ENCODE data around the gene RNF223. TPM values are rescaled to one million over a fixed set of nuclear protein-coding genes. Genes with fewer than 3 reads are reported as not detected.
A peak's percentile ranks its signal among the peaks of the same experiment; 100 is the strongest.

Gene RNF223
- total and polyA plus RNA-seq, 10 donors = not detected

DNA sequence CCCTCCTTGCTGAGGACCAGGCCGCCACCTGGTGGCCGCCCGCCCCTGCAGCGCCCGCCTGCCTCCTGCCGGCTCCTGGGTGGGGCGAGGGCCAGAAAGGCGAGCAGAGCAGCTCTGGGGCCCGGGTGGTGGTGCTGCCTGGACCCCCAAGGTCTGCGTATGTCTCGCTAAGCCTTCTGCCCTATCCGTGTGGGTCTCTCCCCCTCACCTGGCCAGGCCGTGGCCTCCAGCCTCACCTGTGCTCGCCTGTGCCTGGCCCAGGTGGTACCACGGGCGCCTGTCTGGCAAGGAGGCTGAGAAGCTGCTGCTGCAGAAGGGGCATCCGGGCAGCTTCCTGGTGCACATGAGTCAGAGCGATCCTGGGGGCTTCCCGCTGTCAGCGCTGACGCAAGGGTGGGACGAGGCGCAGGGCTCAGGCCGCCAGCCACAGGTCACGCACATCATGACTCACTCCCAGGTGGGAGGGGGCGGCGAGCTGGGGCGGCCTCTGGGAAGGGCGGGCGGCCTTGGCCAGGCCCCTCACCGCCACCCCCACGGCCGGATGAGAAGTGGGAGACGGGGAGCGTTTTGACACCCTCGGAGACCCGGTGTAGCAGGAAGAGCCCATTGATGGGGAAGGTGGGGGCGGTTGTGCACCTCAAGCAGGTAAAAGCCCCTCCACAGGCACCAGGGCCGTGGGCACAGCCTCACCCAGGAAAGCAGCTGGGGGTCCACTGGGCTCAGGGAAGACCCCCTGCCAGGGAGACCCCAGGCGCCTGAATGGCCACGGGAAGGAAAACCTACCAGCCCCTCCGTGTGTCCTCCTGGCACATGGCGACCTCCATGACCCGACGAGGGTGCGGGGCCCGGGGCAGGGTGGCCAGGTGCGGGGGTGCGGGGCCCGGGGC is 9.9 kb downstream of the RNF223 start:
- peaks cover 0 to 89% (median 67%) of the 10 kb centered on the region in 7 donors for H3K27me3 ChIP-seq (replicated peaks in 1 of 7)
- H3K27ac ChIP-seq = no peak overlapping the region
- H3K9me3 ChIP-seq = no peaks in the 10 kb centered on the region
- H3K36me3 ChIP-seq = no peaks in the 10 kb centered on the region
- TF ChIP-seq, protein P1, sequence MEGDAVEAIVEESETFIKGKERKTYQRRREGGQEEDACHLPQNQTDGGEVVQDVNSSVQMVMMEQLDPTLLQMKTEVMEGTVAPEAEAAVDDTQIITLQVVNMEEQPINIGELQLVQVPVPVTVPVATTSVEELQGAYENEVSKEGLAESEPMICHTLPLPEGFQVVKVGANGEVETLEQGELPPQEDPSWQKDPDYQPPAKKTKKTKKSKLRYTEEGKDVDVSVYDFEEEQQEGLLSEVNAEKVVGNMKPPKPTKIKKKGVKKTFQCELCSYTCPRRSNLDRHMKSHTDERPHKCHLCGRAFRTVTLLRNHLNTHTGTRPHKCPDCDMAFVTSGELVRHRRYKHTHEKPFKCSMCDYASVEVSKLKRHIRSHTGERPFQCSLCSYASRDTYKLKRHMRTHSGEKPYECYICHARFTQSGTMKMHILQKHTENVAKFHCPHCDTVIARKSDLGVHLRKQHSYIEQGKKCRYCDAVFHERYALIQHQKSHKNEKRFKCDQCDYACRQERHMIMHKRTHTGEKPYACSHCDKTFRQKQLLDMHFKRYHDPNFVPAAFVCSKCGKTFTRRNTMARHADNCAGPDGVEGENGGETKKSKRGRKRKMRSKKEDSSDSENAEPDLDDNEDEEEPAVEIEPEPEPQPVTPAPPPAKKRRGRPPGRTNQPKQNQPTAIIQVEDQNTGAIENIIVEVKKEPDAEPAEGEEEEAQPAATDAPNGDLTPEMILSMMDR (IDR thresholded peaks at IDR 0.05 in 8 of 11, conservative IDR thresholded peaks at IDR 0.05 in 3 of 11) = peak; percentile 81 to 98 (median 95)
- TF ChIP-seq POLR2AphosphoS5 (IDR thresholded peaks at IDR 0.05) = peak in 2 of 3 donors; percentile 20 to 39
- TF ChIP-seq POLR2A (IDR thresholded peaks at IDR 0.05) = no peak
- H3K4me1 ChIP-seq = peaks cover 15 to 55% (median 38%) of the 10 kb centered on the region in 6 donors
- peak overlapping the region in 2 of 8 donors; percentile 10 to 44 for H3K4me3 ChIP-seq
- intact Hi-C loops (cut with DNase I; ENCODE audit: low total_unique reads) = loop anchor here (5.0 kb wide), 1 partner anchor 77 kb away; no protein-coding TSS in a partner anchor
- 4 to 12% (median 9%) methylated on average over 29 to 50 of the region's 50 CpGs for WGBS, 5 donors
- DNase-seq = peak; percentile 91

DNA sequence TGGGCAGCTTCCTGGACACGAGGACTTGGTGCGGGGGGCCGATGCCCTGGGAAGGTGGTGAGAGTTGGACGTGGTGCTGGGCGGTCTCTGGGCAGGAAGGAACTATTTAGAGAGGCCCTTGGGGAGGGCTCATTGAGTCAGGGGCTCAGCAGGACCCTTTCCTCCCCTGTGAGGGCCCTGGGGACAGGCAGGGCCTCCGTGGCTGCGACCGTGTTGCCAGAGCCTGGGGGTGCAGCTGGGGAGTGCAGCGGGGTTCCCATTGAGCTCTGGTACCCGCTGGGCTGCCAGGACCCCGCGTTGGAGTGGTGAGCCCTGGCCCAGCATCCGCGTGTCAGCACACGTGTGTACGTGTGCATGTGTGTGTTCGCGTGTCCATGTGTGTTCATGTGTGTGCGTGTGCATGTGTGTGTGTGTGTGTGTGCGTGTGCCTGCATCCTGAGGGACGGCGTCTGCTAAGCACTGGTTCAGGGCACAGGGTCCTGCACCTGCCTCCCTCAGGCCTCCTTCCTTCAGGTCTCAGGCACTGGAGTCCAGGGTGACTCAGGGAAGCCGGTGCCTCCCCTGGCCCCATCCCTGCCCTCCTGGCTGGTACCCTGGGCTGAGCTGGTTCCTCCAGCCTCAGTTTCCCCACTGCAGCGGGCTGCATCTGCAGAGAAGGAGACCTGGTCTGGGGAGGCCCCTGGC is 10.7 kb downstream of the RNF223 start:
- no peaks in the 10 kb centered on the region for H3K9me3 ChIP-seq
- no peak overlapping the region for H3K27ac ChIP-seq
- no peak for DNase-seq
- TF ChIP-seq POLR2A (IDR thresholded peaks at IDR 0.05) (no peak), POLR2AphosphoS5 (IDR thresholded peaks at IDR 0.05) (no peak)
- TF ChIP-seq, protein P1 (IDR thresholded peaks at IDR 0.05 in 8 of 11, conservative IDR thresholded peaks at IDR 0.05 in 3 of 11) = no peak
- peaks cover 21 to 55% (median 40%) of the 10 kb centered on the region in 6 donors for H3K4me1 ChIP-seq
- H3K4me3 ChIP-seq = peak overlapping the region in 2 of 8 donors; percentile 10 to 44
- H3K27me3 ChIP-seq (replicated peaks in 1 of 7) = peaks cover 0 to 89% (median 69%) of the 10 kb centered on the region in 7 donors
- intact Hi-C loops (cut with DNase I; ENCODE audit: low total_unique reads) = loop anchor here (5.0 kb wide), 1 partner anchor 76 kb away; no protein-coding TSS in a partner anchor
- WGBS, 5 donors = 53 to 71% (median 55%) methylated on average over 17 to 24 of the region's 24 CpGs
- no peaks in the 10 kb centered on the region for H3K36me3 ChIP-seq

DNA sequence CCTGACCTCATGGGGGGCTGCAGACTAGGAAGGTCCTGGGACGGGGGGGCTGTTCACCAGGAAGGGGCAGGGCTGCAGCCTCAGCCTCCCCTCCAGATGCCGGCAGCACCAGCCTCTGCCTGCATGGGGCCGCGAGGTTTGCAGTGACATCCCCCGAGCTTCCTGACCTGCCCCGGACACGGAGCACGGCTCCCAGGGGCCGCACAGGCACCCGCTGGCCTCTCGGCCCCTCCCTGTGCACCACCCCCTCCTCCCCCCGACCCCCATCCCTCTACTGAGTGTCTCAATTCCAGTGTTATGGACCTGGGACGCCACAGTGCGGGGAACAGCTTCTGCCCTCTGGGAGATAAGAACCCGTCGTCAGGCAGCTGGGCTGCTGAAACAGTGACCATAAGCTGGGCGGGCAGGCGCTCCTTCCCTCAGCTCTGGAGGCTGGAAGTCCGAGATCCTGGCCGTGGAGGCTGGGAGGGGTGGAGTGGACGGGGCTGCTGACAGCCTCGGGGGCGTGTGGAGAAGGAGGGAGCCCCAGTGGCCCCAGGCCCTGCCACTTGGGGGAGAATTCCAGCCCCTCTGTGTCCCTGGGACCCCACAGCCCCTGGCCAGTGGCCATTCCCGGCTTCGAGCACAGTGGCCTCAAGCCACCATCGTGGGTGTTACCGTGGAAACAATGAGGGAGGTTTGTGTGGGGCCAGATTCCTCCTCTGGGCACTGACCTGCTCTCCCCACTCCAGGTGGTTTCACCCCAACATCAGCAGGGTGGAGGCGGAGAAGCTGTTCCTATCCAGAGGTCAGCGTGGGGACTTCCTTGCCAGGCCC is 11.6 kb downstream of the RNF223 start:
- WGBS, 5 donors = 29 to 36% (median 31%) methylated on average over 21 to 29 of the region's 29 CpGs
- no peak for DNase-seq
- Histone ChIP-seq H3K9me3 (no peaks in the 10 kb centered on the region), H3K36me3 (no peaks in the 10 kb centered on the region), H3K4me3 (no peak overlapping the region), H3K27me3 (replicated peaks in 1 of 7) (peaks cover 0 to 89% (median 69%) of the 10 kb centered on the region in 7 donors), H3K27ac (no peak overlapping the region), H3K4me1 (peaks cover 17 to 53% (median 35%) of the 10 kb centered on the region in 6 donors)
- intact Hi-C loops (cut with DNase I; ENCODE audit: low total_unique reads) = loop anchor here (5.0 kb wide), 1 partner anchor 75 kb away; no protein-coding TSS in a partner anchor
- TF ChIP-seq, protein P1 (IDR thresholded peaks at IDR 0.05 in 8 of 11, conservative IDR thresholded peaks at IDR 0.05 in 3 of 11) = no peak
- no peak for TF ChIP-seq POLR2AphosphoS5 (IDR thresholded peaks at IDR 0.05)
- TF ChIP-seq POLR2A (IDR thresholded peaks at IDR 0.05) = no peak

Measured in spleen (tissue), 11 donors.